GM21360 (cell line): ENCODE data around the gene FBXO2.
"Not testable (repeated sequence)": the region's sequence is repeated elsewhere in the genome, so short reads cannot be mapped to it uniquely, and the experiment has no call there.

ENCODE experiments used
- ATAC-seq: cut with Tn5 transposase; IDR thresholded peaks from one replicate; pipeline ENCODE4 v1.9.1; 2021; ENCODE audit warnings: mild to moderate bottlenecking, moderate library complexity; ENCODE audit not compliant: unreplicated experiment

FBXO2 gene

GRCh38 chr1:11634365-11635192 is 19.6 kb downstream of the FBXO2 start:
- no peak for ATAC-seq

GRCh38 chr1:11629184-11630016 is 24.8 kb downstream of the FBXO2 start:
- ATAC-seq, result no peak

GRCh38 chr1:11628767-11629166 is 25.5 kb downstream of the FBXO2 start:
- no peak for ATAC-seq

GRCh38 chr1:11626551-11626950 is 27.7 kb downstream of the FBXO2 start:
- ATAC-seq, result no peak

DNA sequence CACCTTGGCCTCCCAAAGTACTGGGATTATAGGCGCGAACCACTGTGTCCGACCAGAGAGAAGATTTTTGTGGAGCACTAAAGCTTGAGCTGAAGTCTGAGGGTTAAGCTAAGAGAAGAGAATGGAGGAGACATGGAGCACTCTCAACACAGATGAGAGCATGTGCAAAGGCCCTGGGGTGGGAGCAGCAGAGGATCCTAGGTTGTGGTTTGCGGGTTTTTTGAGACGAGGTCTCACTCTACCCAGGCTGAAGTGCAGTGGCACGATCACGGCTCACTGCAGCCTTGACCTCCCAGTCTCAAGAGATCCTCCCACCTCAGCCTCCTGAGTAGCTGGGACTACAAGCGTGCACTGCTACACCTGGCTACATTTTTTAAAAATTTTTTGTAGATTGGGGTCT is 30.5 kb downstream of the FBXO2 start:
- no peak for ATAC-seq

GRCh38 chr1:11622398-11622797 is 31.8 kb downstream of the FBXO2 start:
- no peak for ATAC-seq

GRCh38 chr1:11620924-11621323 is 33.3 kb downstream of the FBXO2 start:
- ATAC-seq, result no peak

- no peak for ATAC-seq
These were observed 33.8 kb downstream of the FBXO2 start for GRCh38 chr1:11620405-11620804.

DNA sequence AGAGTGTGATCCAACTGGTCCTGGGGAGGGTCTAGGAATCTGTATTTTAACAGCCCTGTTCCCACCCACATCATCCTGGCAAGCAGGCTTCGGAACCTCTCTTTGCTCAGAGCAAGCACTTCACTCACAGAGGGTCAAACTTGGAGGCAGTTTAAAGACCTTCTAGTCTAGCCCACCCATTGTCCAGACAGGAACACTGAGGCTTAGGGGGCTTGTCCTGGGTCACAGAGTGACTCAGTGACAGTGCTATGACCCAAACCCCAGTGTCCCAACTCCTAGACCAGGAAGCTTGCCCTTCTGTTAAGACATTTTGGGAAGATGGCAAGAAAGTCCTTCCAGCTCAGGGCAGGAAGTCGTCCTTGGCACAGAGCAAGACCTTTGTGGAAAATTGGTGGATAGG is 36.5 kb downstream of the FBXO2 start:
- no peak for ATAC-seq

DNA sequence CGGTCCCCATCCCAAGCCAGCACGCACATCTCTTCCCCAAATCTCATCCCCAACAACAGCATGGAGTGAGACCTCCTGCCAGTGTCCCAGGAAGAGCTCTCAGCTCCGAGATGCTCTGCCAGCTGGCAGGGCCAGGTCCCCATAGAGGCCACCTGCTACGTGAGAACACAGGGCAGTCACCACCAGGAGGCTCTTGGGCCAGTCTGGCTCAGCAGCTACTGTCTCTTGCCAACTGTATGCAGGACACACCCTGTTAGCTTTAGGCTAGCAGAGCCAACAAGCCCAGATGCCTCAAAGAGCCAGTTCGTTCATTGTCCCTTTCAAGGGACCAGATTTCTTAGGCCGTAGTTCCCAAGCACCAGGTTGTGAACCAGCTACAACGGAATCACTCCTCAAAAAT is 36.9 kb downstream of the FBXO2 start:
- ATAC-seq, result no peak

DNA sequence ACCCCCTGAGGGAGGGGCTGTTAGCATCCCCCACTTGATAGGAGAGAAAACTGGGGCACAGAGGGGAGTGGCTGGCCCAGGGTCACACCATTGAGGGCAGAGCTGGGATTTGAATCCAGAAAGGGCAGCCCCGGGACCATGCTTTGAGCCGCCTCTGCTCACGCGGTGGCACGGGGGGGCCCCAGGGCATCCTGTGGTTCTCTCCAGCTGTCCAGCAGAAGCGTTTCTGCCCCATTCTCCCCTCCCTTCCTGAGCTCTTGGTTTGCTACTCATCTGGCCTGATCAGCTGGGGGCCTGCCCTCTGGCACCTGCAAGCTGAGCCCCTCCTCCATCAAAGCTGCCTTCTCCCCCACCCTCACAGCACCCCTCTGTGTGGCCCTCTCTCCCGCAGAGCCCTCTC is 37.5 kb downstream of the FBXO2 start:
- ATAC-seq, result no peak

- no peak for ATAC-seq
These were observed 39.1 kb downstream of the FBXO2 start for GRCh38 chr1:11615090-11615489.

GRCh38 chr1:11613347-11613746 is 40.9 kb downstream of the FBXO2 start:
- ATAC-seq, result no peak

GRCh38 chr1:11611638-11612327 is 42.4 kb downstream of the FBXO2 start:
- no peak for ATAC-seq

DNA sequence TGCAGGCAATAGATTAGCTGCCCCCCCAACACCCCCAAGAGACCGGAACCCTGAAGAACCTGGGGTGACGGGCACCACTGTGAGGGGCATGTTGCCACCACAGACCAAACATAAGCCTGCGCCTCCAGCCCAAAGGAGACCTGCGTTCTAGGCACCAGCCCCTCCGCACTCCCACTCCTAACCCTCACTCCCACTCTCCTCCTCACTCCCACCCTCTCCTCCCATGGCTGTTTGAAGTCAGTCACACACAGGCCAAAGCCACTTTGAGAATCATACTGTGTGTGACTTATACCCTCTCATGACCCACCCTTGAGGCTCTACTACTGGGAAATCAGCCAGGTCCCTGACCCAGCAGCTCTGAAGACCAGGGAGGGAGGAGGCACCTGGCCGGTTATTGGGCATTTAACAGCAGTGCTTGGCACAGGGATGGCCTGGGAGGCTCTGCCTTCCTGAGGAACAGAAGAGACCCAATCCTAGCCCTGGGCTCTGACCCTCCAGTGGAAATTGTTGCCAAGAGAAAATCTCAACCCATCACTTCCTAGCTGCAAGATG is 43.5 kb downstream of the FBXO2 start:
- ATAC-seq, result no peak

DNA sequence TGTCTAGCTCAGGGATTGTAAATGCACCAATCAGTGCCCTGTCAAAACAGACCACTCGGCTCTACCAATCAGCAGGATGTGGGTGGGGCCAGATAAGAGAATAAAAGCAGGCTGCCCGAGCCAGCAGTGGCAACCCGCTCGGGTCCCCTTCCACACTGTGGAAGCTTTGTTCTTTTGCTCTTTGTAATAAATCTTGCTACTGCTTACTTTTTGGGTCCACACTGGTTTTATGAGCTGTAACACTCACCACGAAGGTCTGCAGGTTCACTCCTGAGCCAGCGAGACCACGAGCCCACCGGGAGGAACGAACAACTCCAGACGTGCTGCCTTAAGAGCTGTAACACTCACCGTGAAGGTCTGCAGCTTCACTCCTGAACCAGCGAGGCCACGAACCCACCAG is 44.9 kb downstream of the FBXO2 start:
- not testable (repeated sequence) for ATAC-seq

DNA sequence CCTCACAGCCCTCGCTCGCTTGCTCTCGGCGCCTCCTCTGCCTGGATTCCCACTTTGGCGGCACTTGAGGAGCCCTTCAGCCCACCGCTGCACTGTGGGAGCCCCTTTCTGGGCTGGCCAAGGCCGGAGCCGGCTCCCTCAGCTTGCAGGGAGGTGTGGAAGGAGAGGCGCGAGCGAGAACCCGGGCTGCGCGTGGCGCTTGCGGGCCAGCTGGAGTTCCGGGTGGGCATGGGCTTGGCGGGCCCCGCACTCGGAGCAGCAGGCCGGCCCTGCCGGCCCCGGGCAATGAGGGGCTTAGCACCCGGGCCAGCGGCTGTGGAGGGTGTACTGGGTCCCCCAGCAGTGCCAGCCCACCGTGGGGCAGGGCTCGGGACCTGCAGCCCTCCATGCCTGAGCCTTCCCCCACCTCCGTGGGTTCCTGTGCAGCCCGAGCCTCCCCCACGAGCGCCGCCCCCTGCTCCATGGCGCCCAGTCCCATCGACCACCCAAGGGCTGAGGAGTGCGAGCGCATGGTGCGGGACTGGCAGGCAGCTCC is 45.6 kb downstream of the FBXO2 start:
- not testable (repeated sequence) for ATAC-seq

DNA sequence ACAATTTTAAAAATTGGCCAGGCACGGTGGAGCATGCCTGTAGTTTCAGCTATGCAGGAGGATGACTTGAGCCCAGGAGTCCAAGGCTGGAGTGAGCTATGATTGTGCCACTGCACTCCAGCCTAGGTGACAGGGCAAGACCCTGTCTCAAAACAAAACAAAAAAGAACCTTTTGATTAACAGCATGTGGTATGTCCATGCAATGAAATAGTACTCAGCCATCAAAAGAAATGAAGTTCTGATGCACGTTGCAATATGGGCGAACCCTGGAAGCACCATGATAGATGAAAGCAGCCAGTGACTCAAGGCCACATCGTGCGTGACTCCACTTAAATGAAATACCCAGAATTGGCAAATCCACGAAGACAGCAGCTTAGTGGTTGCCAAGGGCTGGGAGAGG is 47.5 kb downstream of the FBXO2 start:
- no peak for ATAC-seq

GRCh38 chr1:11602981-11603380 is 51.2 kb downstream of the FBXO2 start:
- no peak for ATAC-seq

GRCh38 chr1:11602424-11602823 is 51.8 kb downstream of the FBXO2 start:
- ATAC-seq, result no peak

DNA sequence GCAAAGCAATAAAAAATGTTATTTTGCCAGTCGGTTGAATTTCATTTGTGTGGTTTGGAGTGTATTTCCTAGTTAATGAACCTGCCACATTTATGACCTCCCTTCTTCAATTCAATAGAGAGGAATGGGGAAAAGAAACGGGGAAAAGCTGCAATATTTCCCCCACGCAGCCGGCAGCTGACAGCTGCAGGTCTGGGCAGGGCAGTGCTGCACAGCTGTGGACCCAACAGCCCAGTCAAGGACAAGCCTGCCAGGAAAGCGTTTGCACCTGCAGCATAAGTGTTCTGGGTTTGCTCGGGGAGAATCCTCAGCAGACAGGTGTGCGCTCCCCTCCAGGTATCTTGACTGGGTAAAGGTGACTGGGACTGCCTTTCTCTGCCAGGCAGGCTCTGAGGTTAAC is 53.4 kb downstream of the FBXO2 start:
- no peak for ATAC-seq
